HG03135 (cell line): ENCODE measurements around the gene RPS19BP1.

Experiments used
- ATAC-seq: cut with Tn5 transposase; IDR thresholded peaks from one replicate; pipeline ENCODE4 v1.9.1; 2021; ENCODE audit warnings: mild to moderate bottlenecking, moderate library complexity; ENCODE audit not compliant: unreplicated experiment

Gene RPS19BP1

GRCh38 chr22:39491696-39492095 is 40.9 kb downstream of the RPS19BP1 start:
- no peak for ATAC-seq

GRCh38 chr22:39490966-39491680 is 41.4 kb downstream of the RPS19BP1 start:
- no peak for ATAC-seq

GRCh38 chr22:39490135-39490798 is 42.3 kb downstream of the RPS19BP1 start:
- peak; percentile 62 for ATAC-seq

GRCh38 chr22:39489094-39490068 is 43.2 kb downstream of the RPS19BP1 start:
- ATAC-seq = no peak

GRCh38 chr22:39488563-39489083 is 43.9 kb downstream of the RPS19BP1 start:
- ATAC-seq = no peak

GRCh38 chr22:39487826-39488520 is 44.6 kb downstream of the RPS19BP1 start:
- no peak for ATAC-seq

- no peak for ATAC-seq
These were observed 45.4 kb downstream of the RPS19BP1 start for GRCh38 chr22:39486951-39487825.

- ATAC-seq = no peak
These were observed 49.8 kb downstream of the RPS19BP1 start for GRCh38 chr22:39482768-39483167.

- no peak for ATAC-seq
These were observed 51.0 kb downstream of the RPS19BP1 start for GRCh38 chr22:39481595-39481994.

- ATAC-seq = no peak
These were observed 51.5 kb downstream of the RPS19BP1 start for GRCh38 chr22:39481054-39481453.

GRCh38 chr22:39480557-39480956 is 52.0 kb downstream of the RPS19BP1 start:
- no peak for ATAC-seq

- ATAC-seq = no peak
These were observed 53.3 kb downstream of the RPS19BP1 start for GRCh38 chr22:39479254-39479653.
